GM21423 (cell line): ENCODE measurements around the gene EXOC4.
"Not testable (repeated sequence)": the region's sequence is repeated elsewhere in the genome, so short reads cannot be mapped to it uniquely, and the experiment has no call there.

Source experiments
- ATAC-seq: cut with Tn5 transposase; IDR thresholded peaks from one replicate; pipeline ENCODE4 v1.9.1; 2021; ENCODE audit warnings: mild to moderate bottlenecking, moderate library complexity; ENCODE audit not compliant: unreplicated experiment

The EXOC4 gene

DNA sequence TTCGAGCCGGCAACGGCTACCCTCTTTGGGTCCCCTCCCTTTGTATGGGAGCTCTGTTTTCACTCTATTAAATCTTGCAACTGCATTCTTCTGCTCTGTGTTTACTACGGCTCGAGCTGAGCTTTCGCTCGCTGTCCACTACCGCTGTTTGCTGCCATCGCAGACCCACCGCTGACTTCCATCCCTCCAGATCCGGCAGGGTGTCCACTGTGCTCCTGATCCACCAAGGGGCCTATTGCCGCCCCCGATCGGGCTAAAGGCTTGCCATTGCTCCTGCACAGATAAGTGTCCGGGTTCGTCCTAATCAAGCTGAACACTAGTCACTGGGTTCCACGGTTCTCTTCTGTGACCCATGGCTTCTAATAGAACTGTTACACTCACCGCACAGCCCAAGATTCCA lies 653.7 kb downstream of the EXOC4 start:
- not testable (repeated sequence) for ATAC-seq

- no peak for ATAC-seq
Observed at GRCh38 chr7:133910761-133911160, 657.9 kb downstream of the EXOC4 start.

GRCh38 chr7:133911724-133912123 lies 658.8 kb downstream of the EXOC4 start:
- no peak for ATAC-seq

DNA sequence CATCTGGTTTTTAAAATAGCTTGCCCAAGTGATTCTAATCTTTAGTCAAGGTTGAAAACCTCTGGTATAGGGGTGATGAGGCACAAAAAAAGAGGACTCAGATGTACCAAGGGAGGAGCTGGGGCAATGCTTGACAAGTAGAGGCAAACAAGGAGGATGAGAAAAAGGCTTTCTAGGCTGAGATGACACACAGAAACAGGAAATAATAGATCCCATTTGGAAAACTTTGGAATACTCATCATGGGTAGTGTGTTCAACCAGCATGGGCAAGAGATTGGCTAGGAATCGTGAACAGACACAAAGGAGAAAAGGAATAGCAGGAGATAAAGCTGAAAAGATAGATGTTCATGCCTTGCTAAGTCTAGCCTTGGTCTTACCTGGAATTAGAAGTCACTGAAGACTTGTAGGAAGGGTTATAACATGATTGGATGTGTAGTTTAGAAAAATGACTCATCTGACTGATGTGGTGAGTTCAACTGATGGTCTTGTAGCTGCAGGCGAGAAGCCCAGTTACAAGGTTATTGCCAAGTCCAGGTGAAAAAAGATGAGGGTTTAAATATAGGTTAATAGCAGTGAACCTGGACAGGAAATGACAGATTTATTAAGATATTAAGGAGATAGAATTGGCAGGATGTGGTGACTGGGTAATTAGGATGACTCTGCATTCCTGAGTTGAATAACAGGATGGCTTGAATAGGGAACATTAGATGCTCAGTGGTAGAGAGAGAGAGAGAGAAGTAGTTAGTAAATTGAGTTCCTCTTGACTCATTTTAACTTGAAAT lies 660.2 kb downstream of the EXOC4 start:
- no peak for ATAC-seq

GRCh38 chr7:133916621-133917020 lies 663.7 kb downstream of the EXOC4 start:
- ATAC-seq = no peak

DNA sequence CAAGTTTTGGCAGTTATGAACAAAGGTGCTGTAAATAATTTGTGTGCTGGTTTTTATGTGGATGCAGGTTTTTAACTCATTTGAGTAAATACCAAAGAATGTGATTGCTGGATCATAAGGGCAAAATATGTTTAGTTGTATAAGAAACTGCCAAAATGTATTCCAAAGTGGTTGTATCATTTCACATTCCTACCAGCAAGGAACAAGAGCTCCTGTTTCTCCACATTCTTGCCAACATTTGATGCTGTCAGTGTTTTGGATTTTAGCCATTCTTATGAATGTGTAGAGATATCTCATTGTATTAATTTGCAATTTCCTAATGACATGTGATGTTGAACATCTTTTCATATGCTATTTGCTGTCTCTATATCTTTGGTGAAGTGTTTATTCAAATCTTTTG lies 666.9 kb downstream of the EXOC4 start:
- no peak for ATAC-seq

- no peak for ATAC-seq
Observed at GRCh38 chr7:133921635-133922182, 668.8 kb downstream of the EXOC4 start.

GRCh38 chr7:133923974-133924373 lies 671.1 kb downstream of the EXOC4 start:
- no peak for ATAC-seq

GRCh38 chr7:133931053-133931452 lies 678.2 kb downstream of the EXOC4 start:
- ATAC-seq = no peak

DNA sequence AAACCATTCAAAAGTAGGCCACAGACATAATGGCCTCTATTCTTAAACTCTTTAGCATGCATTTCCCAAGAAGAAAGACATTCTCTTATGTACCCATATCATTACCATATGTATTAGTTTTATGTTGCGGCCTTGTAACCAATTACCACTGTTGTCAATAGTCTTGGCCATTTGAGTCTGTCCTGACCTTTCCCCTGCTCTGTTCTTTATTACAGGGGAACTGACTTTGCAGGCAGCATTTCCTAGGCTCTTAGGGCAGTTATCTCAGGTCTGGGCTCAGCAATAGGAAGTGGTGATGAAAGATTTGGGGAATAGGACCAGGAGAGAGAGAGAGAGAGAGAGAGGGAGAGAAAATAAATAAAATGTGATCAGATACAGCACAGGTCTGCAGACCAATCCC lies 679.7 kb downstream of the EXOC4 start:
- no peak for ATAC-seq

- ATAC-seq = no peak
Observed at GRCh38 chr7:133934262-133934976, 681.5 kb downstream of the EXOC4 start.

GRCh38 chr7:133934977-133935330 lies 682.1 kb downstream of the EXOC4 start:
- ATAC-seq = no peak

- no peak for ATAC-seq
Observed at GRCh38 chr7:133936074-133936473, 683.2 kb downstream of the EXOC4 start.

- ATAC-seq = no peak
Observed at GRCh38 chr7:133937786-133938185, 684.9 kb downstream of the EXOC4 start.

GRCh38 chr7:133940368-133940767 lies 687.5 kb downstream of the EXOC4 start:
- no peak for ATAC-seq

GRCh38 chr7:133941496-133941895 lies 688.6 kb downstream of the EXOC4 start:
- ATAC-seq = no peak

DNA sequence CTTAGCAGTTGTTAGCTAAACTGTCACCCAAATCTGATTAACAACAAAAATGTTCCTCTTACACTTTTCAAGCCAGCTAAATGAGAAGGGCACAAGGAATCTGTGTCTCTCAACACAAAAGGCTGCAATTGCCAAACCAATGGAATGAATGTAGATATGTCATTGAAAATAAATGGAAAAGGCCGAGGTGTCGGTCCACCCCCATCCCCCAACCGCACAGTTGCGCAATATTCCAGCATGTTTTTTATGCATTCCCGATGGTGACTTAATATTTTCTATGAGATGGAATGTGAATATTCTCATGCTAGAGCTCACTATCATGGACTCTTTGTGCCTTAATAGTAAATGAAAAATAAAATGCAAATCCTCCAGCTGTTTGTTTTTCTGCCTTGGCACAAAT lies 692.6 kb downstream of the EXOC4 start:
- no peak for ATAC-seq

GRCh38 chr7:133947458-133948254 lies 694.8 kb downstream of the EXOC4 start:
- ATAC-seq = no peak

- ATAC-seq = no peak
Observed at GRCh38 chr7:133948588-133948987, 695.7 kb downstream of the EXOC4 start.

DNA sequence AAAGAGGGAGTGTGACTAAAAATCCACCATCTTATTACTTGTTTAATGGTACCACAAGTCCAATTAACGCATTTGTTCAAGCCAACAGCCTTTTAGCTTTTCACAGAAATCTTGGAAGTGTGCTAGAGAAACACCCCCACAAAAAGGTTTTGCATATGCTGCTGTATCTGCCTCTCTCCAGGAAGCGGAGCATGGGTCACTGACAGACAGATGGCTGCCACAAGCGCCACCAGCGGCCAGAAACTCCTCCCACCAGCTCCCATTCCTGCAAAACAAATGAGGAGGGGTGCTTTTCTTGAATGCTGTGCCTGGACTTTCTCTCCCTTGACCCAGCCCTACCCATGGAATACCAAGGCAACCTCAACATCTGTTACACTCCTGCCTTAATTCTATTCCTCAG lies 698.0 kb downstream of the EXOC4 start:
- no peak for ATAC-seq

DNA sequence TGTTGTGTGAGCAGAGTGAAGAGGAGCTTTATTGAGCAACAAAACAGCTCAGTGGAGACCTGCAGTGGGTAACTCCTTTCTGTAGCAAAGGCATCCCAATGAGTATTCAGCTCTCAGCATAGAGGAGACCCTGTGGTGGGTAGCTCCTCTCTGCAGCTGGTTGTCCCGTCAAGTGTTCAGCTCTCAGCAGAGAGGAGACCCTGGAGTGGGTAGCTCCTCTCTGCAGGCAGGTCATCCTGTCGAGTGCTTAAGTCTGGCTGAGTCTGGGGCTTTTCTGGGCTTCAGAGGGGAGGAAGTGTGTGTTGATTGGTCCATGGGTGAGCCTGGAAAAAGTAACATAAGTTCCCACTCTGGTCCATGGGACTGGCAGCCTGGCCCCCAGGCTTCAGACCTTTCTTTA lies 702.3 kb downstream of the EXOC4 start:
- ATAC-seq = no peak
